Prostate gland (tissue), 2 donors: Measurements from ENCODE around the gene ECHS1. TPM values are rescaled to one million over a fixed set of nuclear protein-coding genes. Genes with fewer than 3 reads are reported as not detected.

ENCODE experiments used
- DNase-seq: peaks from one replicate; pipeline ENCODE4 v3.0.0-alpha.2; 2019; ENCODE audit warnings: low spot score
- H3K27ac ChIP-seq, 2 donors: fragments of 200-600 bp; sonication (generic); 2 replicates each; pipeline ENCODE4 v1.5.1; 2017 to 2019
- H3K27me3 ChIP-seq: fragments of 200-600 bp; sonication (generic); replicated peaks from 2 replicates; pipeline ENCODE4 v1.5.1; 2019; ENCODE audit not compliant: insufficient read depth
- H3K36me3 ChIP-seq, 2 donors: fragments of 200-600 bp; sonication (generic); 1 replicate in 1 of 2; 2 replicates in 1 of 2; pipeline versions ENCODE4 v1.5.1 to v1.8.1; 2017 to 2019
- H3K4me1 ChIP-seq: fragments of 200-600 bp; sonication (generic); replicated peaks from 2 replicates; pipeline ENCODE4 v1.5.1; 2019
- H3K4me3 ChIP-seq, 2 donors: fragments of 200-600 bp; sonication (generic); 2 replicates each; pipeline ENCODE4 v1.5.1; 2017 to 2019
- H3K9me3 ChIP-seq: fragments of 200-600 bp; sonication (generic); 2 replicates; pipeline ENCODE4 v1.5.1; 2017
- CTCF ChIP-seq, 4 experiments: fragments of 200-600 bp in 2 of 4; fragments of 450-650 bp in 2 of 4; sonication (generic) in 2 of 4; IDR thresholded peaks; 1 replicate in 3 of 4; 2 replicates in 1 of 4; pipeline ENCODE4 v1.5.1; 2016 to 2019; ENCODE audit warnings: antibody characterized with exemption in 4 of 4, mild to moderate bottlenecking in 2 of 4, moderate library complexity in 2 of 4
- POLR2A ChIP-seq: fragments of 450-650 bp; IDR thresholded peaks from one replicate; pipeline ENCODE4 v1.6.1; 2016; ENCODE audit warnings: antibody characterized with exemption, mild to moderate bottlenecking
- POLR2AphosphoS5 ChIP-seq: sonication (generic); formaldehyde crosslinking; IDR thresholded peaks from one replicate; pipeline ENCODE4 v1.6.1; 2017; ENCODE audit warnings: antibody characterized with exemption
- WGBS: methylation state at CpG from one replicate; pipeline ENCODE4 v1.1.5; 2018; 5-methylcytosine and 5-hydroxymethylcytosine counted together
- intact Hi-C: fragments of 100-400 bp; cut with DNase I; formaldehyde crosslinking; loops from one replicate; pipeline ENCODE4 v1.14.2; 2022
- total RNA-seq, 2 donors: library from RNA; depleted of rRNA; stranded (reverse); fragments of >200 nt; gene quantifications; one replicate each; pipeline ENCODE4 v1.1.0, GENCODE V29; 2016

ECHS1 gene
- total RNA-seq = 100 to 1,000 TPM; 112 to 126 TPM

GRCh38 chr10:133373174-133374090, at the start of gene ECHS1:
Gene ECHS1 (minus strand): TSS chr10:133373354. CDS start chr10:133373333, 21 bp downstream.
- TF ChIP-seq POLR2AphosphoS5 (peak; percentile 68), CTCF (IDR thresholded peaks at IDR 0.05) (no peak), POLR2A (peak; percentile 83)
- 1% methylated on average over 57 of the region's 89 CpGs for WGBS

GRCh38 chr10:133422223-133422806, 49.2 kb upstream of the ECHS1 start:
- 79% methylated on average over 16 of the region's 16 CpGs for WGBS
- TF ChIP-seq POLR2AphosphoS5 (no peak), POLR2A (no peak), CTCF (IDR thresholded peaks at IDR 0.05) (no peak)
- no peaks in the 10 kb centered on the region for H3K4me1 ChIP-seq
- no peaks in the 10 kb centered on the region for H3K27me3 ChIP-seq
- H3K4me3 ChIP-seq = no peak overlapping the region
- intact Hi-C loops = no loop called here
- H3K36me3 ChIP-seq = no peaks in the 10 kb centered on the region
- no peak overlapping the region for H3K27ac ChIP-seq
- no peaks in the 10 kb centered on the region for H3K9me3 ChIP-seq
- DNase-seq = no peak

More at GRCh38 chr10:133373174-133374090, at the start of gene ECHS1:
- DNase-seq = peak; percentile 94
- Histone ChIP-seq H3K4me3 (peak within 1 kb of the TSS; percentile 70 to 85), H3K27me3 (no peaks in the 10 kb centered on the region), H3K36me3 (peaks cover 6 to 13% of the 10 kb centered on the region in 2 donors), H3K4me1 (peaks cover 4% of the 10 kb centered on the region), H3K9me3 (no peaks in the 10 kb centered on the region), H3K27ac (peak within 1 kb of the TSS; percentile 86 to 89)
- intact Hi-C loops = loop anchor here (2.0 kb wide), 1 partner anchor 21 kb away; the partner anchor contains the start of gene MTG1

- H3K27me3 ChIP-seq = no peaks in the 10 kb centered on the region
- 89% methylated on average over 15 of the region's 17 CpGs for WGBS
- H3K4me3 ChIP-seq = no peak overlapping the region
- H3K9me3 ChIP-seq = no peaks in the 10 kb centered on the region
- TF ChIP-seq CTCF (IDR thresholded peaks at IDR 0.05) = no peak
- TF ChIP-seq POLR2A = no peak
- no peak for TF ChIP-seq POLR2AphosphoS5
- no peak overlapping the region for H3K27ac ChIP-seq
- no peaks in the 10 kb centered on the region for H3K4me1 ChIP-seq
- intact Hi-C loops = no loop called here
- DNase-seq = peak; percentile 3
- no peaks in the 10 kb centered on the region for H3K36me3 ChIP-seq
These were observed 48.4 kb upstream of the ECHS1 start for GRCh38 chr10:133421336-133422222.

- Histone ChIP-seq H3K4me1 (no peaks in the 10 kb centered on the region), H3K9me3 (no peaks in the 10 kb centered on the region), H3K27me3 (no peaks in the 10 kb centered on the region), H3K4me3 (no peak overlapping the region), H3K27ac (no peak overlapping the region), H3K36me3 (no peaks in the 10 kb centered on the region)
- 91% methylated on average over 6 of the region's 6 CpGs for WGBS
- no peak for TF ChIP-seq POLR2A
- no peak for TF ChIP-seq POLR2AphosphoS5
- TF ChIP-seq CTCF (IDR thresholded peaks at IDR 0.05) = no peak
- no peak for DNase-seq
- intact Hi-C loops = no loop called here
These were observed 47.4 kb upstream of the ECHS1 start for GRCh38 chr10:133420579-133420978.
